ENCODE measurements around the gene PEX11B.
A peak's percentile ranks its signal among the peaks of the same experiment; 100 is the strongest.

- no peak for TF ChIP-seq CTCF (IDR thresholded peaks at IDR 0.05)
- TF ChIP-seq POLR2A (IDR thresholded peaks at IDR 0.05), result peak in 1 of 2 donors; percentile 98
Measured at GRCh38 chr1:145964328-145965118, 46.0 kb upstream of the PEX11B start, which contains the start of the genes ANKRD34A and POLR3GL.
